D721Med (cell line): Measurements from ENCODE around the gene EVI2A.

ENCODE experiments used
- DNase-seq: peaks from one replicate; pipeline ENCODE4 v3.0.0; 2011; ENCODE audit warnings: low spot score; ENCODE audit not compliant: insufficient read length
- FAIRE-seq: peaks from 2 replicates; lab custom pipeline; 2011; peaks lifted over from hg19 to GRCh38; lab: Jason Lieb, UNC
- TF ChIP-seq, protein P1 (sequence below): IDR thresholded peaks from 2 replicates; pipeline ENCODE4 v1.5.1; 2012; ENCODE audit warnings: mild to moderate bottlenecking, control low read depth; ENCODE audit not compliant: insufficient read depth; ENCODE audit errors: missing control alignments

The EVI2A gene

DNA sequence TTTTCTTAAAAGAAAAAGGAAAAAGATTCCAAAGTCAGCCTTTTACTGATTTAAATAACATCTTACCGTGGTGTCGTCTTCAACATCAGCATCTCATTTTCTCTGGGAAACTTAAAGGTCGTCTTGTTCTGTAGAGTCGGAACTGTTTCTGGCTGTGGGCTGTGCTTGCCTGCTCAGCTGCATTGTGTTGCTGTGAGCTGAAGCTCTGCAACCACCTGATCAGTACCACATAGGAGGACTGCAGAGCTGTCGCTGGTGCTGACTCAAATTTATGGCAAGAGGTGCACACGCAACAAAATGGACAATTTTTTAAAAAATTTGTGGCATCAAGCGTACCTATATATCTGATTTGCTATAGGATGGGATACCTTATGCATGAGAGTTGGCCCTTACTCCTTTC lies 24.3 kb downstream of the EVI2A start, which contains the start of gene OMG:
Gene OMG (minus strand): TSS at position 150 of the 400 bp plus-strand sequence. CDS start 908 bp downstream, outside the sequence.
- DNase-seq (no peak), FAIRE-seq (no peak)
- TF ChIP-seq, protein P1, sequence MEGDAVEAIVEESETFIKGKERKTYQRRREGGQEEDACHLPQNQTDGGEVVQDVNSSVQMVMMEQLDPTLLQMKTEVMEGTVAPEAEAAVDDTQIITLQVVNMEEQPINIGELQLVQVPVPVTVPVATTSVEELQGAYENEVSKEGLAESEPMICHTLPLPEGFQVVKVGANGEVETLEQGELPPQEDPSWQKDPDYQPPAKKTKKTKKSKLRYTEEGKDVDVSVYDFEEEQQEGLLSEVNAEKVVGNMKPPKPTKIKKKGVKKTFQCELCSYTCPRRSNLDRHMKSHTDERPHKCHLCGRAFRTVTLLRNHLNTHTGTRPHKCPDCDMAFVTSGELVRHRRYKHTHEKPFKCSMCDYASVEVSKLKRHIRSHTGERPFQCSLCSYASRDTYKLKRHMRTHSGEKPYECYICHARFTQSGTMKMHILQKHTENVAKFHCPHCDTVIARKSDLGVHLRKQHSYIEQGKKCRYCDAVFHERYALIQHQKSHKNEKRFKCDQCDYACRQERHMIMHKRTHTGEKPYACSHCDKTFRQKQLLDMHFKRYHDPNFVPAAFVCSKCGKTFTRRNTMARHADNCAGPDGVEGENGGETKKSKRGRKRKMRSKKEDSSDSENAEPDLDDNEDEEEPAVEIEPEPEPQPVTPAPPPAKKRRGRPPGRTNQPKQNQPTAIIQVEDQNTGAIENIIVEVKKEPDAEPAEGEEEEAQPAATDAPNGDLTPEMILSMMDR = no peak

DNA sequence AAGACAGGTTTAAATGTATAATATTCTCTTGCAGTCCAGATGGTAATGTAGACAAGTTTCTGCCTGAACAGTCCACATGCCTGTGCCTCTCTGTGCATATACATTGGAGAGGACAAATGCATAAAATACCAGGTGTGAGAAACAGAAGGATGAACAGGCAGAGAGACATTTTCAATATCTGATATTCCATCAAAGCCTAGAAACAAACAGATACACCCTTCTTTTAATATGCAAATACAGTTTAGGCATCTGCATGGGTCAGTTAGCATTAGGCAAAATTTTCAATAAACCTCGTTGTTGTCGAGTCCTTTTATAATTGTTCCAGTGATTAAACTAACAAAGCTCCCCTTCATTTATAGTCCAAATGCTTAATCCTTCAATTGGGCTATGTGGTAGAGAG lies 25.3 kb downstream of the EVI2A start:
- FAIRE-seq = no peak
- TF ChIP-seq, protein P1 = no peak
- DNase-seq = no peak

DNA sequence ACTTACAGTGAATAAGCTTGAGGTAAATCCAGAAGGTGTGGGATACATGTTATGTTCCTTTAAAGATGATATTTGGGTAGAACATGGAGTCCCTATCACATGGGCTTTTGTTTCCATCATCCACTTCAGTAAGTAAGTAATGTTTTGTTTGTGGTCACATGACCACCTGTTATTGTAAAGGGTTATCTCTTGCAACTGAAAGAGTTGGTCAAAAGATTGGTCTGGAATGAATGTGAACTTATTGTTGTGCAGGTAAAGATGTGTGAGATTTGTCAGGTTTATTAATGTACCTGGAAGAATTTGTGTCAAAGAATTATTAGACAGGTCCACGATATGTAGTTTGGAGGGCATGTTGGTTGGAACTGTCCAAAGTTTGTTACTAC lies 25.9 kb downstream of the EVI2A start:
- FAIRE-seq (no peak), DNase-seq (no peak)
- TF ChIP-seq, protein P1 = no peak

DNA sequence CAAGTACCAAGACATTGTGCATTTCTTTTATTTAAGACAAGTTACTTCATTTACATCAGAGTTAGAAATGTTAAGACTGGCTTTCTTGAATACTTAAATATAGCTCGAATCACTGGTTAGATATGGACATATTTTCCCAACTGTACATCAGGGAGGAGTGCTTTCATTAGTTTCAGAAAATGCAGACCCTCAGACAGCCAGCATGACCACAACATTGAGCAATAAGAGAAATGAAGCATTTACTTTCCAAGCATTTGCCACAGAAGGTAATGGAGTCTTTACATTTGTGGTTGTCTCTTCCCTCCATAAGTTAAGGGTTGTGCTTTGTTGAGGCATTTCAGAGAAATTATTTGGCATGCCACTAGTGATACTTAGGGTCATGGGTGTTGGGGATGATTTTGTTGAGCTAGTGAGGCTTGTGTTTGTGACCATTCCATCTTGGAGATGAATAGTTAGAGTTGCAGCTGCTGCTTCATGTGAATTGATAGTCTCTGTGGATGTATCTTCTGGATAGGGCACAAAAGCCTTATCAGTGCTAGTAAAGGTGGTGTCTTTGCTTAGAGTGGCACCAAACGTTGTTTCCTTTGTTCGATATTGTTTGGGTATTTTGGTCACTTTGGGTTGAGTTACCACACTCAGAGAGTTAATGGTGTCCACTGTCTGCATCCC lies 26.5 kb downstream of the EVI2A start:
- FAIRE-seq (no peak), DNase-seq (no peak)
- TF ChIP-seq, protein P1 = no peak

DNA sequence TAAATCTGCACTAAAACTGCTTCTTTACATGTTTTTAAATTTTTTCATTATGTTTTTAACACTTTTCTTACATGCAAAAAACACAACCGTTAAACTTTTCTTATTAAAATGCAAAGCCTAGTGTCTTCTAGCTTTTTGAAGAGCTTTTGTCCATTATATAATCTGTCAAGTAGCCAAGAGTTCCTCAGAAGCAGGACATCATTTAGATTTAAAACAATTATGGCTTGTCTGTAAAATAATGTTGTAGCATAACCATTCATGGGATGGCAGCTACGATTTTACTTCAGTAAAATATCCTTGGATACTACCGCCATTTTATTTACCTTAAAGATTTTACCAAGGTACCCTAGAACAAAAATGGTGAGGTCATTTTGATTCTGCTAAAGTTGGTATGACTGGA lies 27.2 kb downstream of the EVI2A start:
- DNase-seq (no peak), FAIRE-seq (no peak)
- TF ChIP-seq, protein P1 = no peak

DNA sequence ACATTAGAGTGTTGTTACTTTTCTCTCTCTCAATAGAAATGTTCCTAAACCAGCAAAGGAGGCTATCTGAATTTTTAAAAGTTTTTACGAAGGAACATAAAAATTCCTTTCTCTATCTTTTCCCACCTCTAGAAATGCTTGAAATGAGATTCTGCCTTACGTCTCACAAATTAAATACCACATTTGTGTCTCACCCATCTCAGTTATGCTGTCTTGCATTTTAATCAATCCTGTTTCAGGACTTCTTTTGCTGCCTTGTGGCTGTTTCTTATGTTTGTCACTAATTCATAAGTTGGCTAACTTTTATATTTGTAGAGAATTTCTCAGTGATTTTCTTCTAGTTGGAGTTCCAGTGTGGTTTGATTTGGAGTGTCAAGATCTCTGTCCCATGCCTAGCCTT lies 27.8 kb downstream of the EVI2A start:
- TF ChIP-seq, protein P1 = no peak
- FAIRE-seq (no peak), DNase-seq (no peak)

DNA sequence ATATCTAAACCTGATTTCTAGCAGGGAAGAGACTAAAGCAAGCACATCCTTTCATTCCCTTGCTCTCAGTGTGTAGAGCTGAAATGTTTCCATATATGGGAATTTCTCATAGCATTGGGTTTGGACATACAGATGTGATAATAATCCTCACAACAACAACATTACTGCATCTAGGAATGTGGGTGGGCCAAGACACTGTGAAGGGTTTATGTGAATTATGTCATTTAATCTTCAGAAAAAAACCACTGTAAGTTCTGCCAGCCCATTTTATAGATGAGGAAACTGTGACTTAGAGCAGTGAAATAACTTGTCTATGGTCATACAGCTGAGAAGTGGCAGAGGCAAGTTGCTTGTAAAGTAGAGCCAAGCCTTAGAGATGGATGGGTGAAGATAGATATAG lies 29.6 kb downstream of the EVI2A start:
- FAIRE-seq = no peak
- no peak for DNase-seq
- TF ChIP-seq, protein P1 = no peak
